OCI-LY7 (cell line): ENCODE data around the gene AQP12B. TPM values are rescaled to one million over a fixed set of nuclear protein-coding genes. Genes with fewer than 3 reads are reported as not detected.

Experiments
- BruUV-seq: library from RNA; stranded (reverse); fragments of 400-500 nt; replicated peaks from 2 replicates; lab custom pipeline; 2021; lab: Mats Ljungman, UMichigan
- CTCF ChIA-PET: fragments of 300-600 bp; sonication (Branson Sonifier 250); formaldehyde crosslinking; loops from one replicate; lab custom pipeline; 2022; ENCODE audit warnings: antibody characterized with exemption; ENCODE audit not compliant: unreplicated experiment; lab: Charles Lee
- POLR2A ChIA-PET: fragments of 300-600 bp; sonication (Branson Sonifier 250); formaldehyde crosslinking; loops from one replicate; lab custom pipeline; 2022; ENCODE audit warnings: antibody characterized with exemption; lab: Charles Lee
- DNase-seq: peaks from one replicate; pipeline ENCODE4 v3.0.0-alpha.2; 2015; ENCODE audit warnings: low spot score
- H2AFZ ChIP-seq: fragments of 200-600 bp; sonication (generic), shearing (Covaris generic); 2 replicates; pipeline ENCODE4 v1.6.1; 2014; ENCODE audit warnings: mild to moderate bottlenecking, antibody characterized with exemption, low read length, moderate library complexity
- H3K27ac ChIP-seq: fragments of 200-600 bp; sonication (generic); 2 replicates; pipeline ENCODE4 v1.5.1; 2014; ENCODE audit warnings: mixed run types, low read depth, mild to moderate bottlenecking, moderate library complexity, low read length, inconsistent platforms; ENCODE audit not compliant: poor library complexity, severe bottlenecking
- H3K36me3 ChIP-seq: fragments of 200-600 bp; sonication (generic); 2 replicates; pipeline ENCODE4 v1.6.1; 2014; ENCODE audit warnings: mild to moderate bottlenecking, antibody characterized with exemption, low read length, moderate library complexity, mixed read lengths; ENCODE audit not compliant: insufficient read depth
- H3K4me1 ChIP-seq: fragments of 200-600 bp; sonication (generic); 2 replicates; pipeline ENCODE4 v1.5.1; 2014; ENCODE audit warnings: mild to moderate bottlenecking, low read length; ENCODE audit not compliant: insufficient read depth, poor library complexity, severe bottlenecking
- H3K4me2 ChIP-seq: fragments of 200-600 bp; sonication (generic); 2 replicates; pipeline ENCODE4 v1.6.1; 2014; ENCODE audit warnings: mild to moderate bottlenecking, low read length
- H3K4me3 ChIP-seq: fragments of 200-600 bp; sonication (generic); 2 replicates; pipeline ENCODE4 v1.5.1; 2014; ENCODE audit warnings: mild to moderate bottlenecking, low read depth, low read length; ENCODE audit not compliant: poor library complexity, severe bottlenecking
- H3K79me2 ChIP-seq: fragments of 200-600 bp; sonication (generic); 2 replicates; pipeline ENCODE4 v1.6.1; 2016; ENCODE audit warnings: low read depth, mild to moderate bottlenecking, low read length, moderate library complexity, mixed read lengths; ENCODE audit not compliant: insufficient read depth
- H3K9me2 ChIP-seq: fragments of 200-600 bp; sonication (generic); 2 replicates; pipeline ENCODE4 v1.6.1; 2016; ENCODE audit warnings: mild to moderate bottlenecking, low read length, mixed read lengths; ENCODE audit not compliant: insufficient read depth
- H3K9me3 ChIP-seq: fragments of 200-600 bp; sonication (generic); 2 replicates; pipeline ENCODE4 v1.6.1; 2014; ENCODE audit warnings: mild to moderate bottlenecking, mixed run types, low read length, mixed read lengths
- H4K20me1 ChIP-seq: fragments of 200-600 bp; sonication (generic); 2 replicates; pipeline ENCODE4 v1.6.1; 2014; ENCODE audit warnings: mild to moderate bottlenecking, antibody characterized with exemption, low read length, moderate library complexity, mixed read lengths; ENCODE audit not compliant: insufficient read depth
- EZH2phosphoT487 ChIP-seq: fragments of 200-600 bp; sonication (generic); IDR thresholded peaks from 2 replicates; pipeline ENCODE4 v1.6.1; 2018; ENCODE audit warnings: low read depth, borderline replicate concordance, mild to moderate bottlenecking, mixed run types, antibody characterized with exemption, low read length, moderate library complexity, mixed read lengths
- intact Hi-C: fragments of 100-400 bp; cut with micrococcal nuclease; formaldehyde crosslinking; loops from one replicate; pipeline ENCODE4 v1.10.0; 2022; ENCODE audit not compliant: unreplicated experiment
- total RNA-seq, 2 experiments: library from RNA; depleted of rRNA in 1 of 2; stranded (reverse); fragments of >200 nt in 1 of 2; shearing (Covaris generic) in 1 of 2; gene quantifications; 2 replicates each; pipeline ENCODE4 v1.2.3, GENCODE V29; 2014 to 2022
- TF ChIP-seq, protein P1 (sequence below): fragments of 200-600 bp; sonication (generic); conservative IDR thresholded peaks from 2 replicates; pipeline ENCODE4 v1.5.1; 2014; ENCODE audit warnings: mild to moderate bottlenecking, antibody characterized with exemption, low read length, moderate library complexity, mixed read lengths

Gene AQP12B
- total RNA-seq, 2 experiments from 2014 or later, result not detected

DNA sequence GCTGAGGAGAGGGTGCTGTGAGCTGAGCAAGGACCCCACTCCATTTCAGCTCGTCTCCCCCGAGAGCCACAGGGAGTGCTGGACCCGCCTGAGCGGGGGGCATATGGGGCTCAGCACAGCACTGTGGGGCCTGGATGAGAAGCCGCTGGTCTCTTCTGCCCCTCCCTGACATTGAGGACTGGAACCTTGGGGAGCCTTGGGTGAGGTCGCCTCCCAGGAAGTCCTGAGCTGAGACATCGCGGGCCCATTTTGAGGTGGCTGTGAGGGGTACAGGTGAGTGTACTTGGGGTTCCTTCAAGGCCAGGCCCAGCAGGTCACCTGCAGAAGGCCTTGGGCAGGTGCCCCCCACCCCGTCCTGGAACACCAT is 5.9 kb upstream of the AQP12B start:
- no peaks in the 10 kb centered on the region for H4K20me1 ChIP-seq
- no peak overlapping the region for H3K27ac ChIP-seq
- CTCF ChIA-PET, result no interaction called here
- POLR2A ChIA-PET, result no interaction called here
- H2AFZ ChIP-seq, result no peak overlapping the region
- H3K36me3 ChIP-seq, result no peaks in the 10 kb centered on the region
- H3K4me3 ChIP-seq, result no peak overlapping the region
- H3K9me3 ChIP-seq, result no peaks in the 10 kb centered on the region
- no TSS peak for BruUV-seq
- no peak for DNase-seq
- no peak overlapping the region for H3K4me2 ChIP-seq
- no peaks in the 10 kb centered on the region for H3K9me2 ChIP-seq
- no peaks in the 10 kb centered on the region for H3K79me2 ChIP-seq
- TF ChIP-seq, protein P1, sequence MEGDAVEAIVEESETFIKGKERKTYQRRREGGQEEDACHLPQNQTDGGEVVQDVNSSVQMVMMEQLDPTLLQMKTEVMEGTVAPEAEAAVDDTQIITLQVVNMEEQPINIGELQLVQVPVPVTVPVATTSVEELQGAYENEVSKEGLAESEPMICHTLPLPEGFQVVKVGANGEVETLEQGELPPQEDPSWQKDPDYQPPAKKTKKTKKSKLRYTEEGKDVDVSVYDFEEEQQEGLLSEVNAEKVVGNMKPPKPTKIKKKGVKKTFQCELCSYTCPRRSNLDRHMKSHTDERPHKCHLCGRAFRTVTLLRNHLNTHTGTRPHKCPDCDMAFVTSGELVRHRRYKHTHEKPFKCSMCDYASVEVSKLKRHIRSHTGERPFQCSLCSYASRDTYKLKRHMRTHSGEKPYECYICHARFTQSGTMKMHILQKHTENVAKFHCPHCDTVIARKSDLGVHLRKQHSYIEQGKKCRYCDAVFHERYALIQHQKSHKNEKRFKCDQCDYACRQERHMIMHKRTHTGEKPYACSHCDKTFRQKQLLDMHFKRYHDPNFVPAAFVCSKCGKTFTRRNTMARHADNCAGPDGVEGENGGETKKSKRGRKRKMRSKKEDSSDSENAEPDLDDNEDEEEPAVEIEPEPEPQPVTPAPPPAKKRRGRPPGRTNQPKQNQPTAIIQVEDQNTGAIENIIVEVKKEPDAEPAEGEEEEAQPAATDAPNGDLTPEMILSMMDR, result no peak
- TF ChIP-seq EZH2phosphoT487, result no peak
- no peaks in the 10 kb centered on the region for H3K4me1 ChIP-seq
- intact Hi-C loops, result no loop called here

DNA sequence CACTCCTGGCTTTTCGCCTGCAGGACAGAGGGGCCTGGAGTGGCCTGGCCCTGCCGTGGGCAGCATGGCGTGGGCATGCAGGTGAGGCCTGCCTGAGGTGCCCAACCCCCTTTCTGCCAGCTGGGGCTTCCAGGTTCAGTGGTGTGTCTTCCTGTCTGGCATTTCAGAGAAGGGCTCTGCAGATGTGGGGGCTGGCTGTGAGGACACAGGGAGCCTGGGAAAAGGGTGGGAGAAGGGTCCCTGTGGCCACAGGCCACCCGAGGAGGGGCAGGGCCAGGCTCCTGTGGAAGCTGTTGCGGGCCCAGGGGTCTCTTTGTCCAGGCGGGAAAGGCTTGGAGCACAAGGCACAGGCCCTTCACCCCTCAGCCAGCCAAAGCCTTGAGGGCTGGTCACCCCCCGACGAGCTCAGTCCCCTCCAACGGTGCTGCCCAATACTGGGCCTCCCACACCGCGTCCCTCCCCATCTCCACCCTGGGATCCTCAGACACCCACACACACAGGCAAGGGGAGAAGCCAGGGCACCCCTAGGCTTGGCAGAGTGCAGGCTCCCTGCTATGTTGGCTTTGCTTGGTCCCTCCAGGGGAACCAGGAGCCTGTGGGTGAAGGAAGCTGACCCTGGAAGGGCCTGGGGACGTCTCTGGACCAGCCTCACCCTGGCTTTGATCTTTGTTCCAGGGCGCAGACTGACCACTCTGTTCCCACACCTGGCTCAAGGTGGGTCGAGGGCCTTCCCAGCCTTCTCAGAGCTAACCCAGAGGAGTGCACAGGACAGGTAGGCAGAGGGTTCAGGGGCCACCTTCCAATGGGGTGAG is 5.3 kb upstream of the AQP12B start:
- Histone ChIP-seq H3K9me3 (no peaks in the 10 kb centered on the region), H2AFZ (no peak overlapping the region), H4K20me1 (no peaks in the 10 kb centered on the region), H3K9me2 (no peaks in the 10 kb centered on the region), H3K27ac (no peak overlapping the region), H3K36me3 (no peaks in the 10 kb centered on the region), H3K4me2 (no peak overlapping the region), H3K4me3 (no peak overlapping the region), H3K79me2 (no peaks in the 10 kb centered on the region), H3K4me1 (no peaks in the 10 kb centered on the region)
- no TSS peak for BruUV-seq
- CTCF ChIA-PET, result no interaction called here
- intact Hi-C loops, result no loop called here
- POLR2A ChIA-PET, result no interaction called here
- no peak for DNase-seq
- TF ChIP-seq, protein P1, result no peak
- no peak for TF ChIP-seq EZH2phosphoT487

DNA sequence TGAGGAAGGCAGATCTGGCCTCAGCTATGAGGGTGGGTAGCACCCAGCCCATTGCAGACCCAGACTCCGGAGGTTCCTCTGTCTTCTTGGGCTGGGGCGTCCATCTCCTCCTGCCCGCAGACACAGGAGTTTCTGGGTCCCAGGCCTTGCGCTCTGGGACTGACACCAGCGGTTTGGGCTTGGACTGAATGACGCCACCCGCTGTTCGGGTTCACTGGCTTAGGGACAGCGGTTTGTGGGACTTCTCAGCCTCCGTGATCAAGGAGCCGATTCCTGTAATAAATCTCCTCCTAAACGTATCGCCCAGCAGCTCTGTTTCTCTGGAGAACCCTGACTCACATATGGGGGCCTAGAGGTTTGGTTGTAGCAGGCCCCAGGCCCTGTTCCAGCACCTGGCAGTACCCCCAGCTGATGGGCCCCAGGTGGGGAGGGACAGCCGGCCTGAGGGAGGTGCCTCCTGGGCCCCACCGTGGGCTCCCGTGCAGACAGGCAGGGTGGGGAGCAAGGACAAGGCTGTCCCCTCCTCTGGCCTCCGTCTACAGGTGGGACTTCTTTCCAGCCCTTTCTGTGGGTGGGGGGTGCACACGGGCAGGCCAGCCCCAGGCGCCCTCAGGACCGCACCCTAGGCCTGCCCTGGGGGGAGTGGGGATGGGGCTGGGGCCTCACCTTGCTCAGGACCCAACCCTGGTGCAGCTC is 4.5 kb upstream of the AQP12B start:
- CTCF ChIA-PET, result no interaction called here
- POLR2A ChIA-PET, result no interaction called here
- Histone ChIP-seq H3K4me2 (no peak overlapping the region), H3K9me2 (no peaks in the 10 kb centered on the region), H3K79me2 (no peaks in the 10 kb centered on the region), H3K27ac (no peak overlapping the region), H3K4me1 (no peaks in the 10 kb centered on the region), H3K36me3 (no peaks in the 10 kb centered on the region), H4K20me1 (no peaks in the 10 kb centered on the region), H3K9me3 (no peaks in the 10 kb centered on the region), H3K4me3 (no peak overlapping the region), H2AFZ (no peak overlapping the region)
- intact Hi-C loops, result no loop called here
- no peak for DNase-seq
- no peak for TF ChIP-seq EZH2phosphoT487
- TF ChIP-seq, protein P1, result no peak
- no TSS peak for BruUV-seq
